Testis (tissue), 3 donors: Measurements from ENCODE around the gene TPCN2. TPM values are rescaled to one million over a fixed set of nuclear protein-coding genes. Genes with fewer than 3 reads are reported as not detected.

Experiments
- DNase-seq: peaks from one replicate; pipeline ENCODE4 v3.0.0-alpha.2; 2019
- H3K27ac ChIP-seq, 2 donors: fragments of 200-600 bp; sonication (generic); one replicate each; pipeline ENCODE4 v1.5.1; 2019
- H3K27me3 ChIP-seq: fragments of 200-600 bp; sonication (generic); one replicate; pipeline ENCODE4 v1.5.1; 2019
- H3K36me3 ChIP-seq: fragments of 200-600 bp; sonication (generic); one replicate; pipeline ENCODE4 v1.5.1; 2017; ENCODE audit warnings: low read depth; ENCODE audit errors: missing control alignments
- H3K4me1 ChIP-seq: fragments of 200-600 bp; sonication (generic); one replicate; pipeline ENCODE4 v1.5.1; 2019
- H3K4me3 ChIP-seq, 2 donors: fragments of 200-600 bp; sonication (generic); one replicate each; pipeline ENCODE4 v1.5.1; 2017 to 2019
- H3K9me3 ChIP-seq: fragments of 200-600 bp; sonication (generic); one replicate; pipeline ENCODE4 v1.5.1; 2017
- CTCF ChIP-seq, 3 experiments: fragments of 450-650 bp in 2 of 3; fragments of 200-600 bp in 1 of 3; sonication (generic) in 1 of 3; IDR thresholded peaks; one replicate each; pipeline ENCODE4 v1.5.1; 2016 to 2019; ENCODE audit warnings: antibody characterized with exemption in 3 of 3, mild to moderate bottlenecking in 2 of 3, moderate library complexity in 1 of 3
- POLR2A ChIP-seq: fragments of 450-650 bp; IDR thresholded peaks from one replicate; pipeline ENCODE4 v1.6.1; 2017; ENCODE audit warnings: antibody characterized with exemption, mild to moderate bottlenecking, moderate library complexity
- WGBS, 2 donors: methylation state at CpG; one replicate each; pipeline ENCODE4 v1.1.5; 2018; 5-methylcytosine and 5-hydroxymethylcytosine counted together
- intact Hi-C: fragments of 100-400 bp; cut with DNase I; formaldehyde crosslinking; loops from one replicate; pipeline ENCODE4 v1.15.1; 2023; ENCODE audit warnings: low total_unique reads
- polyA plus RNA-seq: library from polyadenylated mRNA; stranded (reverse); fragments of 350-450 nt; fragmentation: Illumina TruSeq; extraction: RNeasy Lipid Tissue Mini Kit (QIAGEN cat#74804); gene quantifications from one replicate; pipeline ENCODE4 v1.2.3, GENCODE V29; 2014; ENCODE audit warnings: low read depth, low replicate concordance; ENCODE audit not compliant: insufficient read depth
- total RNA-seq, 2 donors: library from RNA; depleted of rRNA; stranded (reverse); fragments of >200 nt; gene quantifications; one replicate each; pipeline ENCODE4 v1.2.3, GENCODE V29; 2016

TPCN2 gene
- total and polyA plus RNA-seq, 3 donors from 2014 or later, result 12.9 to 32.5 (median 28.4) TPM

- no peaks in the 10 kb centered on the region for H3K27me3 ChIP-seq
- no peak for DNase-seq
- 32 to 78% methylated on average over 7 to 48 of the region's 48 CpGs for WGBS, 2 donors
- no peak overlapping the region for H3K4me3 ChIP-seq
- TF ChIP-seq POLR2A (no peak), CTCF (IDR thresholded peaks at IDR 0.05) (no peak)
- H3K4me1 ChIP-seq, result peaks cover 33% of the 10 kb centered on the region
- no peaks in the 10 kb centered on the region for H3K9me3 ChIP-seq
- H3K36me3 ChIP-seq, result no peaks in the 10 kb centered on the region
- intact Hi-C loops, result loop anchor here (10.0 kb wide), 1 partner anchor 101 kb away; the partner anchor contains the start of genes IGHMBP2 and MRPL21
- H3K27ac ChIP-seq, result no peak overlapping the region
Measured at GRCh38 chr11:69005631-69006368, 42.9 kb upstream of the TPCN2 start.

GRCh38 chr11:69006816-69007215 is 41.9 kb upstream of the TPCN2 start:
- Histone ChIP-seq H3K27me3 (no peaks in the 10 kb centered on the region), H3K9me3 (no peaks in the 10 kb centered on the region), H3K4me1 (peaks cover 30% of the 10 kb centered on the region), H3K36me3 (no peaks in the 10 kb centered on the region), H3K4me3 (no peak overlapping the region), H3K27ac (no peak overlapping the region)
- WGBS, 2 donors, result 83 to 89% methylated on average over 12 of the region's 12 CpGs
- no peak for DNase-seq
- TF ChIP-seq CTCF (IDR thresholded peaks at IDR 0.05), result no peak
- no peak for TF ChIP-seq POLR2A
- intact Hi-C loops, result loop anchor here (10.0 kb wide), 1 partner anchor 102 kb away; the partner anchor contains the start of genes IGHMBP2 and MRPL21

- intact Hi-C loops, result loop anchor here (10.0 kb wide), 1 partner anchor 103 kb away; the partner anchor contains the start of genes IGHMBP2 and MRPL21
- Histone ChIP-seq H3K27me3 (no peaks in the 10 kb centered on the region), H3K36me3 (no peaks in the 10 kb centered on the region), H3K4me1 (peaks cover 24% of the 10 kb centered on the region), H3K27ac (peak overlapping the region; percentile 63 to 94), H3K9me3 (no peaks in the 10 kb centered on the region), H3K4me3 (no peak overlapping the region)
- DNase-seq, result no peak
- TF ChIP-seq POLR2A (no peak), CTCF (IDR thresholded peaks at IDR 0.05) (no peak)
- WGBS, 2 donors, result 44 to 59% methylated on average over 8 of the region's 8 CpGs
Measured at GRCh38 chr11:69007975-69008381, 40.8 kb upstream of the TPCN2 start.

GRCh38 chr11:69008737-69009440 is 39.8 kb upstream of the TPCN2 start:
- H3K27me3 ChIP-seq, result no peaks in the 10 kb centered on the region
- no peaks in the 10 kb centered on the region for H3K9me3 ChIP-seq
- 68 to 79% methylated on average over 2 to 15 of the region's 17 CpGs for WGBS, 2 donors
- DNase-seq, result peak; percentile 67
- no peaks in the 10 kb centered on the region for H3K36me3 ChIP-seq
- H3K4me1 ChIP-seq, result peaks cover 26% of the 10 kb centered on the region
- TF ChIP-seq POLR2A, result no peak
- no peak overlapping the region for H3K4me3 ChIP-seq
- intact Hi-C loops, result loop anchor here (10.0 kb wide), 1 partner anchor 104 kb away; the partner anchor contains the start of genes IGHMBP2 and MRPL21
- peak overlapping the region; percentile 63 to 94 for H3K27ac ChIP-seq
